Endothelial cell of umbilical vein (primary cell): Measurements from ENCODE around the gene POLD3. TPM values are rescaled to one million over a fixed set of nuclear protein-coding genes. Genes with fewer than 3 reads are reported as not detected.

Experiments
- BruUV-seq: library from RNA; stranded (reverse); fragments of 400-500 nt; replicated peaks from 2 replicates; lab custom pipeline; 2021; lab: Mats Ljungman, UMichigan
- CTCF ChIA-PET: fragments of 300-600, 350-600 bp; sonication (Branson Sonifier 250); formaldehyde crosslinking; loops from one replicate; lab custom pipeline; 2021; ENCODE audit warnings: antibody characterized with exemption, inconsistent platforms; lab: Charles Lee
- POLR2A ChIA-PET: fragments of 300-600, 350-600 bp; sonication (Branson Sonifier 250); formaldehyde crosslinking; loops from one replicate; lab custom pipeline; 2021; ENCODE audit warnings: antibody characterized with exemption, inconsistent platforms; lab: Charles Lee
- DNase-seq: peaks from one replicate; pipeline ENCODE4 v3.0.0-alpha.2; 2011; ENCODE audit warnings: low read depth, low spot score
- FAIRE-seq: peaks from 2 replicates; lab custom pipeline; 2011; peaks lifted over from hg19 to GRCh38; lab: Jason Lieb, UNC
- H2AFZ ChIP-seq: 2 replicates; pipeline ENCODE4 v1.6.0; 2012; ENCODE audit warnings: low read depth, low read length, control low read depth, inconsistent platforms
- H3K27ac ChIP-seq: 2 replicates; pipeline ENCODE4 v1.5.1; 2011; ENCODE audit warnings: low read depth, mild to moderate bottlenecking, control low read depth, low read length, moderate library complexity; ENCODE audit not compliant: insufficient read depth
- H3K27me3 ChIP-seq, 2 experiments: 2 replicates each; pipeline versions ENCODE4 v1.6.0 to v1.6.1; 2011; ENCODE audit warnings: low read length in 2 of 2, mixed read lengths in 1 of 2; ENCODE audit not compliant: control insufficient read depth in 2 of 2, insufficient read depth in 2 of 2
- H3K36me3 ChIP-seq, 2 experiments: 2 replicates in 1 of 2; 3 replicates in 1 of 2; pipeline ENCODE4 v1.5.1; 2011; ENCODE audit warnings: low read length in 2 of 2, mild to moderate bottlenecking in 1 of 2, moderate library complexity in 1 of 2; ENCODE audit not compliant: control insufficient read depth in 2 of 2, insufficient read depth in 2 of 2; ENCODE audit errors: extremely low read depth in 1 of 2
- H3K4me1 ChIP-seq: 3 replicates; pipeline ENCODE4 v1.5.1; 2011; ENCODE audit warnings: mild to moderate bottlenecking, low read length; ENCODE audit not compliant: control insufficient read depth, insufficient read depth; ENCODE audit errors: extremely low read depth
- H3K4me2 ChIP-seq: 2 replicates; pipeline ENCODE4 v1.6.1; 2011; ENCODE audit warnings: low read length, control low read depth, mixed read lengths; ENCODE audit not compliant: insufficient read depth
- H3K4me3 ChIP-seq, 3 experiments: fragments of 200-600 bp in 1 of 3; sonication (generic), shearing (Covaris generic) in 1 of 3; replicated peaks in 1 of 3; 2 replicates each; pipeline ENCODE4 v1.5.1; 2011 to 2016; ENCODE audit warnings: control low read depth in 3 of 3, low read length in 3 of 3, mild to moderate bottlenecking in 2 of 3, inconsistent platforms in 1 of 3, low read depth in 1 of 3, moderate library complexity in 1 of 3; ENCODE audit not compliant: insufficient read depth in 1 of 3
- H3K79me2 ChIP-seq: 2 replicates; pipeline ENCODE4 v1.6.0; 2012; ENCODE audit warnings: low read length, inconsistent platforms; ENCODE audit not compliant: control insufficient read depth, insufficient read depth
- H3K9ac ChIP-seq: replicated peaks from 2 replicates; pipeline ENCODE3; 2011; ENCODE audit warnings: low read length, control low read depth; ENCODE audit not compliant: insufficient read depth; ENCODE audit errors: extremely low read depth
- H3K9me1 ChIP-seq: replicated peaks from 3 replicates; pipeline ENCODE4 v1.6.0; 2011; ENCODE audit warnings: mild to moderate bottlenecking, low read length; ENCODE audit not compliant: control insufficient read depth, insufficient read depth; ENCODE audit errors: extremely low read depth
- H3K9me3 ChIP-seq: replicated peaks from 2 replicates; pipeline ENCODE4 v1.5.1; 2012; ENCODE audit warnings: low read length, inconsistent platforms; ENCODE audit not compliant: control insufficient read depth, insufficient read depth
- H4K20me1 ChIP-seq: replicated peaks from 2 replicates; pipeline ENCODE3; 2011; ENCODE audit warnings: mild to moderate bottlenecking, low read length; ENCODE audit not compliant: control insufficient read depth, insufficient read depth; ENCODE audit errors: extremely low read depth
- CTCF ChIP-seq, 2 donors: IDR thresholded peaks; 1 replicate in 1 of 2; 2 replicates in 1 of 2; pipeline ENCODE4 v1.5.1; 2011; ENCODE audit warnings: low read length in 2 of 2, mild to moderate bottlenecking in 2 of 2, moderate library complexity in 2 of 2, control low read depth in 1 of 2, inconsistent platforms in 1 of 2, low read depth in 1 of 2; ENCODE audit not compliant: insufficient read depth in 1 of 2; ENCODE audit errors: extremely low read depth in 1 of 2
- EZH2 ChIP-seq: IDR thresholded peaks from 2 replicates; pipeline ENCODE4 v1.6.1; 2012; ENCODE audit warnings: borderline replicate concordance, low read depth, mild to moderate bottlenecking, moderate library complexity, low read length, inconsistent platforms; ENCODE audit not compliant: severe bottlenecking
- FOS ChIP-seq: IDR thresholded peaks from 2 replicates; pipeline ENCODE4 v1.6.1; 2011; ENCODE audit warnings: mild to moderate bottlenecking, low read length, moderate library complexity, borderline replicate concordance; ENCODE audit not compliant: insufficient read depth
- GATA2 ChIP-seq: IDR thresholded peaks from 2 replicates; pipeline ENCODE4 v1.7.0; 2011; ENCODE audit warnings: low read depth, mild to moderate bottlenecking, moderate library complexity, mixed read lengths, low read length; ENCODE audit not compliant: insufficient read length, insufficient read depth
- JUN ChIP-seq: IDR thresholded peaks from 2 replicates; pipeline ENCODE4 v1.6.1; 2011; ENCODE audit warnings: borderline replicate concordance, low read depth; ENCODE audit not compliant: insufficient read length, insufficient read depth
- MAX ChIP-seq: IDR thresholded peaks from 2 replicates; pipeline ENCODE4 v1.6.1; 2011; ENCODE audit not compliant: insufficient read depth, insufficient read length
- MYC ChIP-seq: IDR thresholded peaks from one replicate; pipeline ENCODE4 v1.6.1; 2011; ENCODE audit warnings: mild to moderate bottlenecking, low read depth, low read length
- POLR2A ChIP-seq: IDR thresholded peaks from 2 replicates; pipeline ENCODE4 v1.6.1; 2012; ENCODE audit warnings: low read depth, mild to moderate bottlenecking, control low read depth, low read length
- POLR2AphosphoS5 ChIP-seq: IDR thresholded peaks from 2 replicates; pipeline ENCODE4 v1.6.1; 2012; ENCODE audit warnings: low read depth, mild to moderate bottlenecking, control low read depth, low read length, moderate library complexity; ENCODE audit not compliant: insufficient read depth
- dilution Hi-C: fragments of 300-500 bp; cut with MboI; formaldehyde crosslinking; loops from one replicate; pipeline ENCODE4 v1.15.0; 2019; ENCODE audit warnings: low sequenced_read_pairs; ENCODE audit not compliant: extremely low pct_ligation_motif_present
- intact Hi-C: fragments of 100-400 bp; cut with micrococcal nuclease; formaldehyde crosslinking; loops from one replicate; pipeline ENCODE4 v1.10.0; 2022
- polyA plus RNA-seq, 4 experiments: library from polyadenylated mRNA; depleted of rRNA in 3 of 4; stranded (reverse) in 3 of 4; unstranded in 1 of 4; fragments of >200 nt; gene quantifications; 2 replicates each; pipeline versions ENCODE4 v1.2.1 to v1.2.3, GENCODE V29; 2011 to 2012; ENCODE audit warnings: missing spikeins in 1 of 4
- total RNA-seq: library from RNA; stranded (reverse); gene quantifications from 2 replicates; pipeline ENCODE4 v1.2.3, GENCODE V29; 2021

The POLD3 gene
- total and polyA plus RNA-seq, 2 donors (not counting 3 experiments of a cell fraction or from before 2014, with no cell fraction given): 8.9 to 25.2 TPM

GRCh38 chr11:74626604-74627003, 34.2 kb downstream of the POLD3 start:
- FAIRE-seq (no peak), DNase-seq (no peak)
- Histone ChIP-seq H3K9me1 (no peaks in the 10 kb centered on the region), H3K79me2 (no peaks in the 10 kb centered on the region), H3K27me3 (no peaks in the 10 kb centered on the region), H3K4me1 (no peaks in the 10 kb centered on the region), H2AFZ (no peak overlapping the region), H3K4me2 (no peak overlapping the region), H3K4me3 (no peak overlapping the region), H4K20me1 (no peaks in the 10 kb centered on the region), H3K36me3 (peaks cover 0 to 12% of the 10 kb centered on the region in 2 experiments), H3K9ac (no peak overlapping the region), H3K9me3 (no peaks in the 10 kb centered on the region), H3K27ac (no peak overlapping the region)
- no TSS peak for BruUV-seq
- intact Hi-C loops (no loop called here), dilution Hi-C loops (no loop called here)
- TF ChIP-seq POLR2AphosphoS5: no peak
- TF ChIP-seq JUN: no peak
- no peak for TF ChIP-seq POLR2A
- no peak for TF ChIP-seq MAX
- ChIA-PET CTCF (interaction anchor here (2.8 kb wide), 1 partner anchor 76 kb away, joined by 13 read pairs; no protein-coding TSS in a partner anchor), POLR2A (no interaction called here)

GRCh38 chr11:74627381-74627780, 35.0 kb downstream of the POLD3 start:
- ChIA-PET CTCF (no interaction called here), POLR2A (no interaction called here)
- H3K27me3 ChIP-seq: no peaks in the 10 kb centered on the region

More at GRCh38 chr11:74627381-74627780, 35.0 kb downstream of the POLD3 start:
- no TSS peak for BruUV-seq
- TF ChIP-seq GATA2 (no peak), MYC (no peak), MAX (no peak), EZH2 (no peak), POLR2AphosphoS5 (no peak), FOS (no peak), CTCF (IDR thresholded peaks at IDR 0.05; ENCODE audit: extremely low read depth in 1 of 2, insufficient read depth in 1 of 2, low read depth in 1 of 2, low read length in 2 of 2) (no peak), JUN (no peak), POLR2A (no peak)
- Histone ChIP-seq H3K9ac (no peak overlapping the region), H3K36me3 (peaks cover 0 to 12% of the 10 kb centered on the region in 2 experiments), H3K9me3 (no peaks in the 10 kb centered on the region), H3K4me3 (no peak overlapping the region), H3K79me2 (no peaks in the 10 kb centered on the region), H3K27ac (no peak overlapping the region), H3K4me1 (no peaks in the 10 kb centered on the region), H3K9me1 (no peaks in the 10 kb centered on the region), H4K20me1 (no peaks in the 10 kb centered on the region), H3K4me2 (no peak overlapping the region), H2AFZ (no peak overlapping the region)
- FAIRE-seq (no peak), DNase-seq (no peak)
- dilution Hi-C loops (no loop called here), intact Hi-C loops (no loop called here)
